DOHH2 (cell line): ENCODE results near the gene GALNTL6.

Experiments
- H3F3A ChIP-seq: fragments of 200-600 bp; sonication (generic), shearing (Covaris generic); 2 replicates; pipeline ENCODE4 v1.6.0; 2016; ENCODE audit warnings: antibody characterized with exemption, mild to moderate bottlenecking; ENCODE audit not compliant: control insufficient read depth, insufficient read depth
- H3K27ac ChIP-seq: fragments of 200-600 bp; sonication (generic); 2 replicates; pipeline ENCODE4 v1.5.1; 2014; ENCODE audit warnings: low read depth, mild to moderate bottlenecking, low read length, moderate library complexity
- H3K27me3 ChIP-seq: fragments of 200-600 bp; sonication (generic); 2 replicates; pipeline ENCODE4 v1.6.1; 2014; ENCODE audit warnings: mild to moderate bottlenecking, low read length, mixed read lengths; ENCODE audit not compliant: control insufficient read depth
- H3K36me3 ChIP-seq: fragments of 200-600 bp; sonication (generic); 2 replicates; pipeline ENCODE4 v1.6.1; 2014; ENCODE audit warnings: mild to moderate bottlenecking, low read length, moderate library complexity, mixed read lengths; ENCODE audit not compliant: control insufficient read depth
- H3K4me1 ChIP-seq: fragments of 200-600 bp; sonication (generic); 2 replicates; pipeline ENCODE4 v1.6.1; 2014; ENCODE audit warnings: mild to moderate bottlenecking, low read length, mixed read lengths; ENCODE audit not compliant: control insufficient read depth
- H3K4me2 ChIP-seq: fragments of 200-600 bp; sonication (generic); 2 replicates; pipeline ENCODE4 v1.6.0; 2014; ENCODE audit warnings: mild to moderate bottlenecking, low read length, moderate library complexity
- H3K4me3 ChIP-seq: fragments of 200-600 bp; sonication (generic); 2 replicates; pipeline ENCODE4 v1.5.1; 2014; ENCODE audit warnings: mild to moderate bottlenecking, low read length, mixed read lengths
- H3K79me2 ChIP-seq: fragments of 200-600 bp; sonication (generic); 2 replicates; pipeline ENCODE4 v1.6.1; 2014; ENCODE audit warnings: mild to moderate bottlenecking, low read length, mixed read lengths; ENCODE audit not compliant: control insufficient read depth
- H3K9me2 ChIP-seq: fragments of 200-600 bp; sonication (generic); replicated peaks from 2 replicates; pipeline ENCODE4 v1.6.1; 2014; ENCODE audit warnings: mild to moderate bottlenecking, low read length, mixed read lengths; ENCODE audit not compliant: control insufficient read depth
- H3K9me3 ChIP-seq: fragments of 200-600 bp; sonication (generic); 2 replicates; pipeline ENCODE4 v1.6.1; 2014; ENCODE audit warnings: antibody characterized with exemption, low read length, mixed read lengths; ENCODE audit not compliant: control insufficient read depth, insufficient read depth
- H4K20me1 ChIP-seq: fragments of 200-600 bp; sonication (generic); 2 replicates; pipeline ENCODE4 v1.6.0; 2014; ENCODE audit warnings: low read depth, mild to moderate bottlenecking, antibody characterized with exemption, low read length, moderate library complexity; ENCODE audit not compliant: control insufficient read depth, insufficient read depth
- EZH2phosphoT487 ChIP-seq: fragments of 200-600 bp; sonication (generic); IDR thresholded peaks from 2 replicates; pipeline ENCODE4 v1.6.1; 2017; ENCODE audit warnings: borderline replicate concordance, mild to moderate bottlenecking, antibody characterized with exemption, low read length, moderate library complexity, mixed read lengths
- TF ChIP-seq, protein P1 (sequence below): fragments of 200-600 bp; sonication (generic); IDR thresholded peaks from one replicate; pipeline ENCODE4 v1.5.1; 2014; ENCODE audit warnings: antibody characterized with exemption, mild to moderate bottlenecking, low read depth, low read length; ENCODE audit not compliant: poor library complexity, severe bottlenecking

The GALNTL6 gene

DNA sequence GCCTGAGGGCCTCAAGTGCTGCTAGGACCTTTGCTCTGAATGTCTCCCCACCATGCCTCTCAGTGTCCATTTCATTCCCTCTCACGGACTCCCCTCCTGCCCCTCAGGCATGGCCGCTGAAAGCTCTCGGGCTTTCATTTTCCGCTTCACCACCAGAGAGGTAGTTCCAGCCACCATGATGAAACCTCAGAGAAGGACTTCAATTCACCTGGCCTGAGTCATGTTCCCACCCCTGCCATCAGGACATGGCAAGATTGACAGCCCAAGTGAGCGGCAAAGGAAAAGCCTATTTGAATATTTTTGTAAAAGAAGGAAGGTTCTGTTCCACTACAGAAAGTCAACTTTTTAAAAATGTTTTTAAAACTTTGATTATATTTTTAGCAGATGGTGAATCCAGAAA, 1106.1 kb downstream of the GALNTL6 start:
- no peaks in the 10 kb centered on the region for H3K4me1 ChIP-seq
- TF ChIP-seq EZH2phosphoT487 = no peak
- TF ChIP-seq, protein P1, sequence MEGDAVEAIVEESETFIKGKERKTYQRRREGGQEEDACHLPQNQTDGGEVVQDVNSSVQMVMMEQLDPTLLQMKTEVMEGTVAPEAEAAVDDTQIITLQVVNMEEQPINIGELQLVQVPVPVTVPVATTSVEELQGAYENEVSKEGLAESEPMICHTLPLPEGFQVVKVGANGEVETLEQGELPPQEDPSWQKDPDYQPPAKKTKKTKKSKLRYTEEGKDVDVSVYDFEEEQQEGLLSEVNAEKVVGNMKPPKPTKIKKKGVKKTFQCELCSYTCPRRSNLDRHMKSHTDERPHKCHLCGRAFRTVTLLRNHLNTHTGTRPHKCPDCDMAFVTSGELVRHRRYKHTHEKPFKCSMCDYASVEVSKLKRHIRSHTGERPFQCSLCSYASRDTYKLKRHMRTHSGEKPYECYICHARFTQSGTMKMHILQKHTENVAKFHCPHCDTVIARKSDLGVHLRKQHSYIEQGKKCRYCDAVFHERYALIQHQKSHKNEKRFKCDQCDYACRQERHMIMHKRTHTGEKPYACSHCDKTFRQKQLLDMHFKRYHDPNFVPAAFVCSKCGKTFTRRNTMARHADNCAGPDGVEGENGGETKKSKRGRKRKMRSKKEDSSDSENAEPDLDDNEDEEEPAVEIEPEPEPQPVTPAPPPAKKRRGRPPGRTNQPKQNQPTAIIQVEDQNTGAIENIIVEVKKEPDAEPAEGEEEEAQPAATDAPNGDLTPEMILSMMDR = no peak

DNA sequence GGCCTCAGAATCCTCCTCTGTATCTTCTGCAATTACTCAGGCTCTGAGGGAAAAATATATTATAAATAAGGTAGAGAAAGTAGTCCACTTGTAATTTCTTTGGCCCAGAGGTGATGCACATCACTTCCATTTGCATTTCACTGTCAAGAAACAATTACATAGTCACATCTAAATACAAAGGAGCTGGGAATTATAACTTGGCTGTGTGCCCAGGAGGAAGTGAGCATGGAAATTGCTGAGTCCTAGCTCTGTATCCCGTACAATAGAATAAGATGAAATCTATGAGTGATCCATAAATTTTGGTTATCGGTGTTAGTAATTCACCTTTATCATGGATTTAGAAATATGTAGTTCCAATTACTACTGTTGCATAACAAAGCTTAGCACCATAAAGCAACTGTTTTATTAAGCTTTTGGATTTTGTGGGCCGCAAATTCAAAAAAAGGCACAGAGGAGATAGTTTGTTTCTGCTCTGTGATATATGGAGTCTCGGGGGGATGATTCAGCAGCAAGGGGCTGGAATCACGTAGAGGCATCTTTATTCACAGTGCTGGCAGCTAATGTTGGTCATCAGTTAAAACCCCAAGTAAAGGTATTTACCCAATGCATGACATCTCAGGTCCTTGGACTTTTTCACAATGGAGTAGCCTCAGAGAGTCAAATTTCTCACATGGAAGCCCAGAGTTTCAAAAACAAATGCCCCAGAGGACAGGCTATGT, 1114.1 kb downstream of the GALNTL6 start:
- Histone ChIP-seq H3K4me2 (no peak overlapping the region), H3K27ac (no peak overlapping the region), H3K9me2 (no peaks in the 10 kb centered on the region), H3F3A (no peaks in the 10 kb centered on the region), H3K4me3 (no peak overlapping the region), H4K20me1 (no peaks in the 10 kb centered on the region), H3K4me1 (no peaks in the 10 kb centered on the region), H3K9me3 (no peaks in the 10 kb centered on the region), H3K27me3 (no peaks in the 10 kb centered on the region), H3K36me3 (no peaks in the 10 kb centered on the region), H3K79me2 (no peaks in the 10 kb centered on the region)
- no peak for TF ChIP-seq EZH2phosphoT487
- TF ChIP-seq, protein P1 = no peak

More for the DNA sequence above, 1106.1 kb downstream of the GALNTL6 start:
- H3K27me3 ChIP-seq = no peaks in the 10 kb centered on the region
- H3K79me2 ChIP-seq = no peaks in the 10 kb centered on the region
- H3K9me2 ChIP-seq = no peaks in the 10 kb centered on the region
- no peaks in the 10 kb centered on the region for H3F3A ChIP-seq
- no peaks in the 10 kb centered on the region for H3K36me3 ChIP-seq
- no peak overlapping the region for H3K27ac ChIP-seq
- H3K4me2 ChIP-seq = no peak overlapping the region
- H3K4me3 ChIP-seq = no peak overlapping the region
- no peaks in the 10 kb centered on the region for H4K20me1 ChIP-seq
- no peaks in the 10 kb centered on the region for H3K9me3 ChIP-seq

DNA sequence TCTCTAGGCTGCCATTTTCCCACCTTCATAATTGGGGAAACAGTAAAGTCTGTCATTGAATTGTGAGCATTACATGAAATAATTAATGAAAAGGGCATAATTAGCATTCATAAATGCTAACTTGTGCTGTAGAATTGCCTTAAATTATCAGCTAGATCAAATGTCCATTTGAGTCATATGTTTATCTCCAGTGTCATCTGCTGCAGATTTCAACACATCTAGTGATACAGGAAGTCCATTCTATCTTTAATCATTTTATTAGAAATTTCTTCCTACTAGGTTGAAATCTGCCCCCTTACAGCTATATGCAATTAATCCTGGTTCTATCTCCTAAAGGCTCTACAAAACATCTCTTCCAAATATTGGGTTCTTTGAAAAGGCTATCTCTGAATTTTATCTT, 1115.1 kb downstream of the GALNTL6 start:
- H3K4me1 ChIP-seq = no peaks in the 10 kb centered on the region
- H3K9me2 ChIP-seq = no peaks in the 10 kb centered on the region
- no peaks in the 10 kb centered on the region for H3K36me3 ChIP-seq
- no peak overlapping the region for H3K27ac ChIP-seq
- no peaks in the 10 kb centered on the region for H3K79me2 ChIP-seq
- TF ChIP-seq, protein P1 = no peak
- no peak for TF ChIP-seq EZH2phosphoT487
- H3F3A ChIP-seq = no peaks in the 10 kb centered on the region
- H4K20me1 ChIP-seq = no peaks in the 10 kb centered on the region
- no peaks in the 10 kb centered on the region for H3K27me3 ChIP-seq
- H3K9me3 ChIP-seq = no peaks in the 10 kb centered on the region
- H3K4me3 ChIP-seq = no peak overlapping the region
- H3K4me2 ChIP-seq = no peak overlapping the region
